Stimulated activated effector memory CD8-positive, alpha-beta T cell treated with anti-CD3 and anti-CD28 coated beads, Interleukin-12 subunit alpha, Interleukin-12 subunit beta, amount 100 ng/mL, for 72 hours (primary cell): Measurements from ENCODE around the gene TMEM163.

ENCODE experiments used
- ATAC-seq: fragments of 150-1000 bp; cut with Tn5 transposase; 2 replicates; pipeline ENCODE4 v1.10.0; 2021
- DNase-seq, 2 donors: peaks; one replicate each; pipeline ENCODE4 v3.0.0; 2021 to 2022; ENCODE audit warnings: low spot score in 2 of 2
- H3K27ac Mint-ChIP-seq: one replicate; pipeline ENCODE4 v1.8.0; 2022; ENCODE audit warnings: mild to moderate bottlenecking, mixed read lengths
- H3K36me3 Mint-ChIP-seq: one replicate; pipeline ENCODE4 v1.8.0; 2022; ENCODE audit warnings: mild to moderate bottlenecking, mixed read lengths
- H3K4me1 Mint-ChIP-seq: one replicate; pipeline ENCODE4 v1.8.0; 2022; ENCODE audit warnings: mixed read lengths
- H3K4me3 Mint-ChIP-seq: one replicate; pipeline ENCODE4 v1.8.0; 2022; ENCODE audit warnings: mild to moderate bottlenecking, mixed read lengths
- H3K9me3 Mint-ChIP-seq: one replicate; pipeline ENCODE4 v1.8.0; 2022; ENCODE audit warnings: mixed read lengths

The TMEM163 gene

DNA sequence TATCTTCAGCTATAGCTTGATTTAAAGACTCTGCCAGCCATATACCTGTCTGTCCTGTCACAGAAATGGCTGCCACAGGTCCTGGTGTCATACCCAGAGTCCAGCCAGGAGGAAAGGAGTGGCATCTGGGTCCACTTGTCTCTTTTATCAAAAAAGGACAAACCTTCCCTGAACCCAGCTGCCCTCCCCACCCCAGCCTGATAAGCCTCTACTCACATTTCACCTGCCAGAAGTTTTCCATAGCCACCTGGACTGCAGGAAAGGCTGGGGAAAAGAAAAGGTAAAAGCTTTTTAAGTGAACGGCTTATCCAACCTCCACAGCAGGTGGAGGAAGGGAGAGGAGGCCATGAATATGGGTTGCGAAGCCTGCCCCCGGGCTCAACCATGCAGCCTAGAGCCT is 32.8 kb downstream of the TMEM163 start:
- peaks cover 2% of the 10 kb centered on the region for H3K9me3 Mint-ChIP-seq
- H3K36me3 Mint-ChIP-seq, result no peaks in the 10 kb centered on the region
- no peak overlapping the region for H3K27ac Mint-ChIP-seq
- no peak overlapping the region for H3K4me3 Mint-ChIP-seq
- H3K4me1 Mint-ChIP-seq, result peaks cover 39% of the 10 kb centered on the region
- ATAC-seq, result no peak
- DNase-seq, result no peak

DNA sequence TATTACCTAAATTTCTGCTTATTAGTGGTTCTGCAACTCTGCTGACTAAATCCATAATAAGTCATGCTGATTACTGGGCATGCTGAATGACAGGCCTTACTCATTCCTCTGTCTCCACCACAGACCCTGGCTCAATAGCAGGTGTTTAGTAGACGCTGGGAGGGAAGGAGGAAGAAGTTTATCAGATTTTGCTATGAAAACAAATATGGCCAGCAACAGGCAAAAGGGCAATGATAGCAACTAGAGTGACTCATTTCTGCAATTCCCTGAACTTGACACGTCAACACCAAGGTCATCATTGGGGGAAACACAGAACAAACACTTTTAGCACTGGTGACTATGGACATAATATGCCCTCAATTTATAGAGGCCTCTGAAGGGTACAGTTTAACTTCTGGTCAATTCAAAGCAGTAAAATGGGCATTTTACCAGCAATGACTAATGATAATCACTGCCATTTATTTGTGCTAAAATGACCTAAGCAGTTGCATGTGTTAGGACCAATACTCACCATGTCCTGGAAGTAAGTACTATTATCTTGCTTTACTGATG is 35.2 kb downstream of the TMEM163 start:
- peaks cover 61% of the 10 kb centered on the region for H3K4me1 Mint-ChIP-seq
- H3K36me3 Mint-ChIP-seq, result no peaks in the 10 kb centered on the region
- peak overlapping the region; percentile 85 for H3K27ac Mint-ChIP-seq
- H3K4me3 Mint-ChIP-seq, result no peak overlapping the region
- H3K9me3 Mint-ChIP-seq, result peaks cover 2% of the 10 kb centered on the region
- ATAC-seq (peak; percentile 97), DNase-seq (no peak)

- ATAC-seq, result no peak
- H3K27ac Mint-ChIP-seq, result no peak overlapping the region
- peaks cover 67% of the 10 kb centered on the region for H3K4me1 Mint-ChIP-seq
- H3K9me3 Mint-ChIP-seq, result peaks cover 2% of the 10 kb centered on the region
- no peaks in the 10 kb centered on the region for H3K36me3 Mint-ChIP-seq
- H3K4me3 Mint-ChIP-seq, result no peak overlapping the region
- no peak for DNase-seq
Observed at GRCh38 chr2:134682726-134683125, 36.1 kb downstream of the TMEM163 start.

GRCh38 chr2:134681201-134681600 is 37.6 kb downstream of the TMEM163 start:
- Mint-ChIP-seq H3K27ac (peak overlapping the region; percentile 66), H3K4me3 (no peak overlapping the region), H3K4me1 (peaks cover 74% of the 10 kb centered on the region), H3K36me3 (no peaks in the 10 kb centered on the region), H3K9me3 (peaks cover 2% of the 10 kb centered on the region)
- ATAC-seq (no peak), DNase-seq (no peak)

DNA sequence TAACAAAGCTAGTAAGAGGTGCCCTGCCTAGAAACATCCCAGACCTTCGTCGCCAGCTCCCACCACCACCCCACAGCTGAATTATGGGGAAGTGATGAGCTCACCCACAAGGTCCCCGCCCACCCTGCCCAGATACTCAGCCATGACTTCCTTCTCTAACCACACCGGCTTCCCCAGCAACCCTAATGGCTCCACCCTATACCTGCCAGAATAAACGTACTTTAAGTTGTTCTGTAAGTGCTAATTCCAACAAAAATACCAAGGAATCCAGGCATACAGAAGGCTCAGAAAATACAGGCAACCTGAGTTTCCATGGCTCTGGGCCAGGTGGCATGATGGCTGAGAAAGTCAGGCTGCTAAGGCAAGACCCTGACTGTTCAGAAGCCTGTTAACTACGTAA is 39.1 kb downstream of the TMEM163 start:
- H3K27ac Mint-ChIP-seq, result peak overlapping the region; percentile 68
- H3K9me3 Mint-ChIP-seq, result peaks cover 2% of the 10 kb centered on the region
- ATAC-seq (peak; percentile 48), DNase-seq (no peak)
- H3K36me3 Mint-ChIP-seq, result no peaks in the 10 kb centered on the region
- peaks cover 74% of the 10 kb centered on the region for H3K4me1 Mint-ChIP-seq
- peak overlapping the region; percentile 27 for H3K4me3 Mint-ChIP-seq

GRCh38 chr2:134679294-134679693 is 39.5 kb downstream of the TMEM163 start:
- Mint-ChIP-seq H3K4me1 (peaks cover 73% of the 10 kb centered on the region), H3K4me3 (peak overlapping the region; percentile 27), H3K36me3 (no peaks in the 10 kb centered on the region), H3K9me3 (peaks cover 2% of the 10 kb centered on the region), H3K27ac (peak overlapping the region; percentile 68)
- no peak for DNase-seq
- no peak for ATAC-seq

- Mint-ChIP-seq H3K36me3 (no peaks in the 10 kb centered on the region), H3K4me1 (peaks cover 63% of the 10 kb centered on the region), H3K4me3 (no peak overlapping the region), H3K9me3 (peaks cover 2% of the 10 kb centered on the region), H3K27ac (no peak overlapping the region)
- DNase-seq, result no peak
- ATAC-seq, result no peak
Observed at GRCh38 chr2:134677856-134678756, 40.7 kb downstream of the TMEM163 start.

- Mint-ChIP-seq H3K4me1 (peaks cover 62% of the 10 kb centered on the region), H3K9me3 (peaks cover 2% of the 10 kb centered on the region), H3K36me3 (no peaks in the 10 kb centered on the region), H3K27ac (no peak overlapping the region), H3K4me3 (peak overlapping the region; percentile 40)
- ATAC-seq (no peak), DNase-seq (no peak)
Observed at GRCh38 chr2:134676960-134677359, 41.8 kb downstream of the TMEM163 start.

- ATAC-seq (no peak), DNase-seq (no peak)
- Mint-ChIP-seq H3K4me3 (no peak overlapping the region), H3K9me3 (no peaks in the 10 kb centered on the region), H3K27ac (no peak overlapping the region), H3K4me1 (peaks cover 61% of the 10 kb centered on the region), H3K36me3 (no peaks in the 10 kb centered on the region)
Observed at GRCh38 chr2:134675314-134675713, 43.5 kb downstream of the TMEM163 start.

DNA sequence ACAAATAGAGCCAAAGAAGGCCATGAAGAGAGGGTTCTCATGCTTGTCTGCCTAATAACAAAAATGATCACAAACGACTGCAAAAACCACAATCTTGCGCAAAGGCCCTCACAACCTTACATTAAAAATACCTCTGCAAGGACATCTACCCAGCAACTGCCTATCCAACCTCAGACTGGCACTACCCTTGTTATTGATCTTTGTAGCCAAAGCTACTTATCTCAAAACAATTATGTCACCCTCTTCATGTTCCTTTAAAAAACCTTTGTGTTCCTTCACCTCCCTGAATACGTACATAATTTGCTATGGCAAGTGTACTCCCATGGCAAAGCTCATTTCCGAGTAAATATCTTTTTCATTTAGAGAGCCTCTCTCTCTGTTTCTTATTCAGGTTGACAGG is 44.1 kb downstream of the TMEM163 start:
- H3K27ac Mint-ChIP-seq, result no peak overlapping the region
- no peaks in the 10 kb centered on the region for H3K36me3 Mint-ChIP-seq
- no peak overlapping the region for H3K4me3 Mint-ChIP-seq
- DNase-seq, result no peak
- H3K9me3 Mint-ChIP-seq, result no peaks in the 10 kb centered on the region
- H3K4me1 Mint-ChIP-seq, result peaks cover 63% of the 10 kb centered on the region
- no peak for ATAC-seq

DNA sequence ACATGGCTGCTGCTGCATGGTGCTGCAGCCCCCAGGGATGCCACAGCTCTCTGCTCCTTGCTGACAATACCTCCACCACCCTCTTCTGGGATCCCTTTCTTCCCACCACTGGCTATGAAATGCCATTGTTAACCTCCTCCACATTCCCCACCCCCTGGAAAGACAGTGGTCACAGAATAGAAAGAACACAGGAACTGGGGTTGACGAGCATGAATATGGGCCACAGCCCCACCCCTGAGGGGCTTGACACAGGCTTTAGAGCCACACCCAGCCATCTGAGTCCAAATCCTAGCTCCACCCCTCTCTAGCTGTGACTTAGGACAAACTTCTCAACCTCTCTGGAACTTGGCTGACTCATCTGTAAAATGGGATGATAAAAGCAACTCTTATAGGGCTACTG is 47.3 kb downstream of the TMEM163 start:
- peak overlapping the region; percentile 86 for H3K27ac Mint-ChIP-seq
- peaks cover 65% of the 10 kb centered on the region for H3K4me1 Mint-ChIP-seq
- no peaks in the 10 kb centered on the region for H3K9me3 Mint-ChIP-seq
- ATAC-seq (no peak), DNase-seq (no peak)
- H3K4me3 Mint-ChIP-seq, result peak overlapping the region; percentile 53
- peaks cover 10% of the 10 kb centered on the region for H3K36me3 Mint-ChIP-seq

DNA sequence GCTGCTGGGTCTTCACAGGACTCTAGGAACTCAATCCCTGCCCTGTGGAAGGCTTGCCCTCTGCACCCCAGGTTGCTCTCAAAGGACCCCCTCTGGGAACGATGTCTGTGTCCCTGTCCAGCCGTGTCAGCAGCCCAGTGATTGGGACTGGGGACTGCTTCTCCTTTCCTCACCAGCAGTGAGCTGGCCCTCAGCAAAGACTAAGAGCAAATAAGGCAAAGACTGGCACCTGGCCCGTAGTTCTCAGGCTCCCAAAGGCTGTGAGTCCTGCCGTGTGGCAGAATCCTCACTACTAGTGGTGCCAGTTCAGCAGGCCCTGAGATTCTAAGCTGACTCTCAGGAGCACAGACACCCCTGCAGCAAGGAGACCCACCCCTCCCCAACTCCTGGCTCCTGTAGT is 47.8 kb downstream of the TMEM163 start:
- no peaks in the 10 kb centered on the region for H3K9me3 Mint-ChIP-seq
- peak overlapping the region; percentile 86 for H3K27ac Mint-ChIP-seq
- DNase-seq, result peak in 1 of 2 donors; percentile 52
- H3K36me3 Mint-ChIP-seq, result peaks cover 15% of the 10 kb centered on the region
- ATAC-seq, result no peak
- peaks cover 68% of the 10 kb centered on the region for H3K4me1 Mint-ChIP-seq
- peak overlapping the region; percentile 53 for H3K4me3 Mint-ChIP-seq

GRCh38 chr2:134669731-134670669 is 48.8 kb downstream of the TMEM163 start:
- Mint-ChIP-seq H3K4me1 (peaks cover 78% of the 10 kb centered on the region), H3K27ac (peak overlapping the region; percentile 86), H3K4me3 (peak overlapping the region; percentile 53), H3K9me3 (no peaks in the 10 kb centered on the region), H3K36me3 (peaks cover 16% of the 10 kb centered on the region)
- DNase-seq, result no peak
- ATAC-seq, result peak; percentile 42

- ATAC-seq (peak; percentile 96), DNase-seq (peak; percentile 60 to 90)
- H3K36me3 Mint-ChIP-seq, result peaks cover 16% of the 10 kb centered on the region
- H3K27ac Mint-ChIP-seq, result peak overlapping the region; percentile 86
- peak overlapping the region; percentile 53 for H3K4me3 Mint-ChIP-seq
- peaks cover 90% of the 10 kb centered on the region for H3K4me1 Mint-ChIP-seq
- no peaks in the 10 kb centered on the region for H3K9me3 Mint-ChIP-seq
Observed at GRCh38 chr2:134668821-134669220, 50.0 kb downstream of the TMEM163 start.

GRCh38 chr2:134667541-134667940 is 51.3 kb downstream of the TMEM163 start:
- peak overlapping the region; percentile 80 for H3K27ac Mint-ChIP-seq
- H3K36me3 Mint-ChIP-seq, result peaks cover 16% of the 10 kb centered on the region
- H3K4me1 Mint-ChIP-seq, result peaks cover 87% of the 10 kb centered on the region
- no peaks in the 10 kb centered on the region for H3K9me3 Mint-ChIP-seq
- no peak overlapping the region for H3K4me3 Mint-ChIP-seq
- no peak for DNase-seq
- ATAC-seq, result no peak
